Neural cell (in vitro differentiated cells): ENCODE measurements around the gene TYW1B. TPM values are rescaled to one million over a fixed set of nuclear protein-coding genes. Genes with fewer than 3 reads are reported as not detected.
"Not testable (repeated sequence)": the region's sequence is repeated elsewhere in the genome, so short reads cannot be mapped to it uniquely, and the experiment has no call there.

Experiments used
- H2AFZ ChIP-seq: fragments of 200-600, 300-800 bp; sonication (generic), shearing (Covaris generic); 2 replicates; pipeline ENCODE4 v1.6.0; 2014; ENCODE audit warnings: low read depth, mild to moderate bottlenecking, antibody characterized with exemption, low read length, moderate library complexity
- H3F3A ChIP-seq: fragments of 200-600 bp; shearing (Covaris generic); 2 replicates; pipeline ENCODE4 v1.6.1; 2016; ENCODE audit warnings: mild to moderate bottlenecking, moderate library complexity, mixed read lengths, antibody characterized with exemption, low read length; ENCODE audit not compliant: insufficient read depth, poor library complexity, severe bottlenecking
- H3K27ac ChIP-seq: fragments of 200-600, 300-800 bp; sonication (generic), shearing (Covaris generic); 2 replicates; pipeline ENCODE4 v1.5.1; 2014; ENCODE audit warnings: mild to moderate bottlenecking, low read length, moderate library complexity
- H3K27me3 ChIP-seq: fragments of 300-800, 200-600 bp; sonication (generic), shearing (Covaris generic); 2 replicates; pipeline ENCODE4 v1.6.0; 2014; ENCODE audit warnings: mild to moderate bottlenecking, low read depth, low read length, moderate library complexity; ENCODE audit not compliant: insufficient read depth
- H3K36me3 ChIP-seq: fragments of 300-800, 200-600 bp; sonication (generic), shearing (Covaris generic); 2 replicates; pipeline ENCODE4 v1.5.1; 2014; ENCODE audit warnings: mild to moderate bottlenecking, antibody characterized with exemption, low read length, moderate library complexity; ENCODE audit not compliant: insufficient read depth
- H3K4me2 ChIP-seq: fragments of 300-800, 200-600 bp; sonication (generic), shearing (Covaris generic); 2 replicates; pipeline ENCODE4 v1.6.0; 2014; ENCODE audit warnings: mild to moderate bottlenecking, low read length
- H3K4me3 ChIP-seq: fragments of 300-800, 200-600 bp; sonication (generic), shearing (Covaris generic); 2 replicates; pipeline ENCODE4 v1.5.1; 2014; ENCODE audit warnings: mild to moderate bottlenecking, low read length, moderate library complexity
- H3K79me2 ChIP-seq: fragments of 200-600 bp; shearing (Covaris generic); replicated peaks from 2 replicates; pipeline ENCODE4 v1.6.0; 2014; ENCODE audit warnings: mild to moderate bottlenecking, low read length, moderate library complexity; ENCODE audit not compliant: insufficient read depth
- H3K9ac ChIP-seq: fragments of 300-800, 200-600 bp; sonication (generic), shearing (Covaris generic); 2 replicates; pipeline ENCODE4 v1.6.1; 2016; ENCODE audit warnings: mild to moderate bottlenecking, low read length, mixed read lengths
- H3K9me2 ChIP-seq: fragments of 200-600 bp; shearing (Covaris generic); 2 replicates; pipeline ENCODE4 v1.6.1; 2016; ENCODE audit warnings: mild to moderate bottlenecking, low read length, mixed read lengths; ENCODE audit not compliant: insufficient read depth
- H3K9me3 ChIP-seq: fragments of 200-600, 300-800 bp; sonication (generic), shearing (Covaris generic); 2 replicates; pipeline ENCODE4 v1.6.1; 2016; ENCODE audit warnings: mild to moderate bottlenecking, mixed run types, low read length, moderate library complexity, mixed read lengths
- H4K20me1 ChIP-seq: fragments of 200-600 bp; shearing (Covaris generic); 2 replicates; pipeline ENCODE4 v1.6.1; 2016; ENCODE audit warnings: mild to moderate bottlenecking, mixed run types; ENCODE audit not compliant: insufficient read depth
- MXI1 ChIP-seq: fragments of 450-650 bp; conservative IDR thresholded peaks from 2 replicates; pipeline ENCODE4 v1.6.1; 2014; ENCODE audit warnings: antibody characterized with exemption, mild to moderate bottlenecking; ENCODE audit not compliant: poor library complexity, severe bottlenecking
- POLR2AphosphoS5 ChIP-seq: IDR thresholded peaks from 2 replicates; pipeline ENCODE4 v1.6.1; 2012
- REST ChIP-seq: IDR thresholded peaks from 2 replicates; pipeline ENCODE4 v1.6.1; 2012; ENCODE audit warnings: borderline replicate concordance
- TAF1 ChIP-seq: IDR thresholded peaks from 2 replicates; pipeline ENCODE4 v1.6.1; 2012; ENCODE audit warnings: low read depth
- polyA minus RNA-seq: library from RNA; depleted of rRNA, polyadenylated mRNA; stranded (reverse); fragments of >200 nt; gene quantifications from 2 replicates; pipeline ENCODE4 v1.2.3, GENCODE V29; 2014
- polyA plus RNA-seq: library from polyadenylated mRNA; depleted of rRNA; stranded (reverse); fragments of >200 nt; gene quantifications from 2 replicates; pipeline ENCODE4 v1.2.3, GENCODE V29; 2014
- TF ChIP-seq, protein P1 (sequence below): fragments of 450-650 bp; IDR thresholded peaks from 2 replicates; pipeline ENCODE4 v1.5.1; 2014; ENCODE audit warnings: antibody characterized with exemption, mild to moderate bottlenecking, moderate library complexity; ENCODE audit not compliant: poor library complexity, severe bottlenecking

The TYW1B gene, protein sequence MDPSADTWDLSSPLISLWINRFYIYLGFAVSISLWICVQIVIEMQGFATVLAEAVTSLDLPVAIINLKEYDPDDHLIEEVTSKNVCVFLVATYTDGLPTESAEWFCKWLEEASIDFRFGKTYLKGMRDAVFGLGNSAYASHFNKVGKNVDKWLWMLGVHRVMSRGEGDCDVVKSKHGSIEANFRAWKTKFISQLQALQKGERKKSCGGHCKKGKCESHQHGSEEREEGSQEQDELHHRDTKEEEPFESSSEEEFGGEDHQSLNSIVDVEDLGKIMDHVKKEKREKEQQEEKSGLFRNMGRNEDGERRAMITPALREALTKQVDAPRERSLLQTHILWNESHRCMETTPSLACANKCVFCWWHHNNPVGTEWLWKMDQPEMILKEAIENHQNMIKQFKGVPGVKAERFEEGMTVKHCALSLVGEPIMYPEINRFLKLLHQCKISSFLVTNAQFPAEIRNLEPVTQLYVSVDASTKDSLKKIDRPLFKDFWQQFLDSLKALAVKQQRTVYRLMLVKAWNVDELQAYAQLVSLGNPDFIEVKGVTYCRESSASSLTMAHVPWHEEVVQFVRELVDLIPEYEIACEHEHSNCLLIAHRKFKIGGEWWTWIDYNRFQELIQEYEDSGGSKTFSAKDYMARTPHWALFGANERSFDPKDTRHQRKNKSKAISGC
- polyA plus RNA-seq, result 0.97 and 1.5 TPM in 2 replicates
- polyA minus RNA-seq, result 2.7 and 3.9 TPM in 2 replicates

DNA sequence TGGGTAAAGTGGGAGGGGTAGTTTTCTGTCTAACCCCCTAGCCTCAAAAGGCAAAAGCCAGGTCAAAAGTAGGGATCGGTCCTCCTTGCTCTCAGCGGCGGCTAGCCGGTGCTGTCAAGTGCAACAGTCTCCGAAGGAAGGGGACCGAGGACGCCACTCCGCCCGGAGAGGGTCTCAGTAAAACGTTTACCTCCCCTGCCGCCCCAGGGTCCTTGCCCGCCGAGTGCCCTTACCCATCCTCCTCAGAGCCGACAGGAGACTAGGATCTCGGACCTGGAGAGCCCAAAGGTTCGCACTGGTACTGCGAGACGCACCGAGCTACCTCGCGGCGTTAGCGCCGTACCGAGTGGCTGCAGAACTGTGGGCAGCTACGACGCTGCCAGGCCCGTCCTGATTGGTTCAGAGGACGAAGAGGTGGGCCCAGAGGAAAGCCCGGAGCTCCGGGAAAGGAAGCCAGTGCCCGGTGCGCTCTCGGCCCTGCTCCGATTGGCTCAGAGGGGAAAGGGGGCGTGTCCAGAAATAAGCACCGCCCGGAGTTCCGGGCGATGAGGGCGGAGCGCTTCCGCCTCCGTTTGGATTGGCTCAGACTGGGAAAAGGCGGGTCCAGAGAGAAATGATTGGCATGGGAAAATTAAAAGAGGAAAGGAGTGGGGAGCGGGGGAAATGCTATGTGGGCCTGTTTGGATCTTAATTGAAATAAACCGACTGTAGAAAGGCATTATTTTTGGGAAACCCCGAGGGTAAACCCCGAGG is at the start of gene TYW1B:
TSS of gene TYW1B (minus strand) at position 362 of the 753 bp plus-strand sequence. CDS start at position 237, 125 bp downstream.
- Histone ChIP-seq H2AFZ (peak within 1 kb of the TSS; percentile 72), H3K79me2 (peaks cover 12% of the 10 kb centered on the region), H3K9ac (peak within 1 kb of the TSS; percentile 52), H3K27ac (peak within 1 kb of the TSS; percentile 62), H3K4me3 (peak within 1 kb of the TSS; percentile 70), H3K4me2 (peak within 1 kb of the TSS; percentile 42)
- TF ChIP-seq, protein P1, sequence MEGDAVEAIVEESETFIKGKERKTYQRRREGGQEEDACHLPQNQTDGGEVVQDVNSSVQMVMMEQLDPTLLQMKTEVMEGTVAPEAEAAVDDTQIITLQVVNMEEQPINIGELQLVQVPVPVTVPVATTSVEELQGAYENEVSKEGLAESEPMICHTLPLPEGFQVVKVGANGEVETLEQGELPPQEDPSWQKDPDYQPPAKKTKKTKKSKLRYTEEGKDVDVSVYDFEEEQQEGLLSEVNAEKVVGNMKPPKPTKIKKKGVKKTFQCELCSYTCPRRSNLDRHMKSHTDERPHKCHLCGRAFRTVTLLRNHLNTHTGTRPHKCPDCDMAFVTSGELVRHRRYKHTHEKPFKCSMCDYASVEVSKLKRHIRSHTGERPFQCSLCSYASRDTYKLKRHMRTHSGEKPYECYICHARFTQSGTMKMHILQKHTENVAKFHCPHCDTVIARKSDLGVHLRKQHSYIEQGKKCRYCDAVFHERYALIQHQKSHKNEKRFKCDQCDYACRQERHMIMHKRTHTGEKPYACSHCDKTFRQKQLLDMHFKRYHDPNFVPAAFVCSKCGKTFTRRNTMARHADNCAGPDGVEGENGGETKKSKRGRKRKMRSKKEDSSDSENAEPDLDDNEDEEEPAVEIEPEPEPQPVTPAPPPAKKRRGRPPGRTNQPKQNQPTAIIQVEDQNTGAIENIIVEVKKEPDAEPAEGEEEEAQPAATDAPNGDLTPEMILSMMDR, result peak; percentile 21
- TF ChIP-seq TAF1, result peak; percentile 64
- TF ChIP-seq POLR2AphosphoS5, result peak; percentile 68
- TF ChIP-seq MXI1, result peak; percentile 81
- TF ChIP-seq REST, result peak; percentile 57
- not testable (repeated sequence) for H3K36me3 ChIP-seq, H3K9me2 ChIP-seq, H3K27me3 ChIP-seq, H4K20me1 ChIP-seq, H3F3A ChIP-seq, H3K9me3 ChIP-seq

GRCh38 chr7:72867591-72867990 is 39.6 kb upstream of the TYW1B start:
- H4K20me1 ChIP-seq, H3K36me3 ChIP-seq, H2AFZ ChIP-seq, H3K9me2 ChIP-seq, H3K27me3 ChIP-seq, H3K9ac ChIP-seq, H3K27ac ChIP-seq, H3K4me3 ChIP-seq, H3K4me2 ChIP-seq, H3K79me2 ChIP-seq, H3F3A ChIP-seq, H3K9me3 ChIP-seq: not testable (repeated sequence)

DNA sequence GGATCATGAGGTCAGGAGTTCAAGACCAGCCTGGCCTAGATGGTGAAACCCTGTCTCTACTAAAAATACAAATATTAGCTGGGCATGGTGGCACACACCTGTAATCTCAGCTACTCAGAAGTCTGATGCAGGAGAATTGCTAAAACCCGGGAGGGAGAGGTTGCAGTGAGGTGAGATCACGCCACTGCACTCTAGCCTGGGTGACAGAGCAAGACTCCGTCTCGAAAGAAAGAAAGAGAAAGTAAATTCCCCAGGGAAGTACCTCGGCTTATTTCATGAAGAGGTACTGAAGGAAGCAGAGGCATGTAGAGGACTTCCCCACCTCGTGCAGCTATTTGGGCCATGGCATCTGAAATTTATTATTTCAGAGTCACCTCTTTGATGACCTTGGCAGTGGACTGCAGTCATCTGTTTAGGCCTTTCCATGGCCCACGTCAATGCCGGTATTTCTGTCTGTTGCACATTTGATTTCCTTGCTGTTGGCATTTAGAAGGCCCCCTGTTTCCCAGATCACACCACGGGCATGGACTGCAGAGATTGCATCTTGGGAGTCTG is 30.9 kb upstream of the TYW1B start:
- not testable (repeated sequence) for H3K9ac ChIP-seq, H3K79me2 ChIP-seq, H3K9me3 ChIP-seq, H4K20me1 ChIP-seq, H3K9me2 ChIP-seq, H3K4me2 ChIP-seq, H3K27ac ChIP-seq, H2AFZ ChIP-seq, H3K4me3 ChIP-seq, H3F3A ChIP-seq, H3K27me3 ChIP-seq, H3K36me3 ChIP-seq

- H4K20me1 ChIP-seq, H2AFZ ChIP-seq, H3K4me3 ChIP-seq, H3K36me3 ChIP-seq, H3K27ac ChIP-seq, H3K9me3 ChIP-seq, H3K79me2 ChIP-seq, H3K4me2 ChIP-seq, H3F3A ChIP-seq, H3K9me2 ChIP-seq, H3K9ac ChIP-seq, H3K27me3 ChIP-seq: not testable (repeated sequence)
Observed at GRCh38 chr7:72857925-72858324, 29.9 kb upstream of the TYW1B start.

DNA sequence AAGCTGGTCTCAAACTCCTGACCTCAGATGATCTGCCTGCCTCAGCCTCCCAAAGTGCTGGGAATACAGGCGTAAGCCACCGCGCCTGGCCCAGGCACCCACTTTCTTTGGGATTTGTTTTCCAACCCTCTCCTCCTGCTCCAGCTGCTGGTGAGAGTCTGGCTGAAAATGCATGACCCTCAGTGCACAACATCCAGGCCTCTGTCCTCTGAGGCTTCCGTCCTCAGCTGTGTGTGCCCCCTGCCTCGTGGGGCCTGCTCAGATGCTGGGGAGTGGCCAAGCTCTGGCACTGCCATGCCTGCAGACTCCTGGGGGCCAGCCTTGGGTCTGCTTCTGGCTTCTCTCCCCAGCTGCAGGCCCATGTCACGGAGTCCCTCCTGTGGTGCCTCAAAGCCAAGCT is 27.3 kb upstream of the TYW1B start:
- not testable (repeated sequence) for H3F3A ChIP-seq, H3K4me2 ChIP-seq, H3K27ac ChIP-seq, H4K20me1 ChIP-seq, H3K9me3 ChIP-seq, H3K36me3 ChIP-seq, H3K79me2 ChIP-seq, H3K4me3 ChIP-seq, H3K9me2 ChIP-seq, H3K27me3 ChIP-seq, H2AFZ ChIP-seq, H3K9ac ChIP-seq
